ENCODE results near the gene TXNRD3.

Gene TXNRD3

GRCh38 chr3:126664591-126665214, 9.8 kb upstream of the TXNRD3 start:
- Mint-ChIP-seq H3K4me1 (ENCODE audit: low read depth) (no peaks in the 10 kb centered on the region), H3K27ac (no peak overlapping the region), H3K4me3 (no peak overlapping the region), H3K9me3 (ENCODE audit: low read depth) (no peaks in the 10 kb centered on the region), H3K27me3 (peaks cover 2% of the 10 kb centered on the region), H3K36me3 (no peaks in the 10 kb centered on the region)

GRCh38 chr3:126663750-126664149, 8.8 kb upstream of the TXNRD3 start:
- no peaks in the 10 kb centered on the region for H3K9me3 Mint-ChIP-seq (ENCODE audit: low read depth)
- no peaks in the 10 kb centered on the region for H3K36me3 Mint-ChIP-seq
- no peaks in the 10 kb centered on the region for H3K4me1 Mint-ChIP-seq (ENCODE audit: low read depth)
- no peak overlapping the region for H3K4me3 Mint-ChIP-seq
- H3K27me3 Mint-ChIP-seq = peaks cover 2% of the 10 kb centered on the region
- H3K27ac Mint-ChIP-seq = no peak overlapping the region

GRCh38 chr3:126663257-126663656, 8.3 kb upstream of the TXNRD3 start:
- Mint-ChIP-seq H3K27ac (no peak overlapping the region), H3K27me3 (peaks cover 2% of the 10 kb centered on the region), H3K4me1 (ENCODE audit: low read depth) (no peaks in the 10 kb centered on the region), H3K9me3 (ENCODE audit: low read depth) (no peaks in the 10 kb centered on the region), H3K4me3 (no peak overlapping the region), H3K36me3 (no peaks in the 10 kb centered on the region)

GRCh38 chr3:126661532-126662364, 6.8 kb upstream of the TXNRD3 start:
- no peaks in the 10 kb centered on the region for H3K9me3 Mint-ChIP-seq (ENCODE audit: low read depth)
- H3K4me3 Mint-ChIP-seq = no peak overlapping the region
- H3K4me1 Mint-ChIP-seq (ENCODE audit: low read depth) = no peaks in the 10 kb centered on the region
- no peak overlapping the region for H3K27ac Mint-ChIP-seq
- no peaks in the 10 kb centered on the region for H3K36me3 Mint-ChIP-seq
- peaks cover 2% of the 10 kb centered on the region for H3K27me3 Mint-ChIP-seq

GRCh38 chr3:126659915-126660886, 5.3 kb upstream of the TXNRD3 start:
- Mint-ChIP-seq H3K27ac (no peak overlapping the region), H3K4me3 (no peak overlapping the region), H3K9me3 (ENCODE audit: low read depth) (no peaks in the 10 kb centered on the region), H3K27me3 (peaks cover 2% of the 10 kb centered on the region), H3K4me1 (ENCODE audit: low read depth) (peaks cover under 1% of the 10 kb centered on the region), H3K36me3 (no peaks in the 10 kb centered on the region)

- Mint-ChIP-seq H3K4me3 (no peak overlapping the region), H3K36me3 (no peaks in the 10 kb centered on the region), H3K9me3 (ENCODE audit: low read depth) (no peaks in the 10 kb centered on the region), H3K27me3 (peaks cover 2% of the 10 kb centered on the region), H3K27ac (no peak overlapping the region), H3K4me1 (ENCODE audit: low read depth) (peaks cover 6% of the 10 kb centered on the region)
Observed at GRCh38 chr3:126658584-126658983, 3.7 kb upstream of the TXNRD3 start.

GRCh38 chr3:126657901-126658300, 3.0 kb upstream of the TXNRD3 start:
- H3K9me3 Mint-ChIP-seq (ENCODE audit: low read depth) = no peaks in the 10 kb centered on the region
- H3K4me1 Mint-ChIP-seq (ENCODE audit: low read depth) = peaks cover 6% of the 10 kb centered on the region
- H3K36me3 Mint-ChIP-seq = no peaks in the 10 kb centered on the region
- no peak overlapping the region for H3K4me3 Mint-ChIP-seq
- H3K27ac Mint-ChIP-seq = no peak overlapping the region
- H3K27me3 Mint-ChIP-seq = peaks cover 2% of the 10 kb centered on the region

GRCh38 chr3:126656371-126657134, 1.6 kb upstream of the TXNRD3 start:
- Mint-ChIP-seq H3K4me3 (peak overlapping the region; percentile 9), H3K9me3 (ENCODE audit: low read depth) (no peaks in the 10 kb centered on the region), H3K27me3 (peaks cover 1% of the 10 kb centered on the region), H3K36me3 (no peaks in the 10 kb centered on the region), H3K27ac (no peak overlapping the region), H3K4me1 (ENCODE audit: low read depth) (peaks cover 6% of the 10 kb centered on the region)

GRCh38 chr3:126655887-126656286, 963 bp upstream of the TXNRD3 start:
- Mint-ChIP-seq H3K27ac (peak overlapping the region; percentile 28), H3K9me3 (ENCODE audit: low read depth) (no peaks in the 10 kb centered on the region), H3K36me3 (no peaks in the 10 kb centered on the region), H3K4me1 (ENCODE audit: low read depth) (peaks cover 7% of the 10 kb centered on the region), H3K4me3 (peak overlapping the region; percentile 89), H3K27me3 (no peaks in the 10 kb centered on the region)

- H3K9me3 Mint-ChIP-seq (ENCODE audit: low read depth) = no peaks in the 10 kb centered on the region
- H3K4me3 Mint-ChIP-seq = no peak overlapping the region
- no peaks in the 10 kb centered on the region for H3K36me3 Mint-ChIP-seq
- no peak overlapping the region for H3K27ac Mint-ChIP-seq
- no peaks in the 10 kb centered on the region for H3K27me3 Mint-ChIP-seq
- peaks cover 4% of the 10 kb centered on the region for H3K4me1 Mint-ChIP-seq (ENCODE audit: low read depth)
Observed at GRCh38 chr3:126649556-126650092, 5.3 kb downstream of the TXNRD3 start.

GRCh38 chr3:126646674-126647073, 8.2 kb downstream of the TXNRD3 start:
- Mint-ChIP-seq H3K27me3 (no peaks in the 10 kb centered on the region), H3K27ac (no peak overlapping the region), H3K36me3 (peaks cover 9% of the 10 kb centered on the region), H3K9me3 (ENCODE audit: low read depth) (no peaks in the 10 kb centered on the region), H3K4me1 (ENCODE audit: low read depth) (peaks cover 1% of the 10 kb centered on the region), H3K4me3 (no peak overlapping the region)

GRCh38 chr3:126644615-126645014, 10.3 kb downstream of the TXNRD3 start:
- H3K4me3 Mint-ChIP-seq = no peak overlapping the region
- no peaks in the 10 kb centered on the region for H3K27me3 Mint-ChIP-seq
- H3K9me3 Mint-ChIP-seq (ENCODE audit: low read depth) = no peaks in the 10 kb centered on the region
- H3K36me3 Mint-ChIP-seq = peaks cover 17% of the 10 kb centered on the region
- H3K4me1 Mint-ChIP-seq (ENCODE audit: low read depth) = no peaks in the 10 kb centered on the region
- H3K27ac Mint-ChIP-seq = no peak overlapping the region

GRCh38 chr3:126638790-126639189, 16.1 kb downstream of the TXNRD3 start:
- no peaks in the 10 kb centered on the region for H3K27me3 Mint-ChIP-seq
- H3K27ac Mint-ChIP-seq = no peak overlapping the region
- H3K36me3 Mint-ChIP-seq = peaks cover 16% of the 10 kb centered on the region
- no peaks in the 10 kb centered on the region for H3K4me1 Mint-ChIP-seq (ENCODE audit: low read depth)
- no peaks in the 10 kb centered on the region for H3K9me3 Mint-ChIP-seq (ENCODE audit: low read depth)
- H3K4me3 Mint-ChIP-seq = no peak overlapping the region

GRCh38 chr3:126636436-126636835, 18.5 kb downstream of the TXNRD3 start:
- H3K9me3 Mint-ChIP-seq (ENCODE audit: low read depth) = no peaks in the 10 kb centered on the region
- no peak overlapping the region for H3K27ac Mint-ChIP-seq
- peaks cover 13% of the 10 kb centered on the region for H3K36me3 Mint-ChIP-seq
- H3K4me3 Mint-ChIP-seq = no peak overlapping the region
- H3K27me3 Mint-ChIP-seq = no peaks in the 10 kb centered on the region
- no peaks in the 10 kb centered on the region for H3K4me1 Mint-ChIP-seq (ENCODE audit: low read depth)
